ENCODE results near the gene POLR3F.
"Not testable (repeated sequence)": the region's sequence is repeated elsewhere in the genome, so short reads cannot be mapped to it uniquely, and the experiment has no call there.

Gene POLR3F

GRCh38 chr20:18507218-18508191 is 40.3 kb downstream of the POLR3F start, which contains the start of gene SEC23B:
TSS of gene SEC23B (plus strand) at chr20:18507940. CDS start at chr20:18510836, 2,896 bp downstream.
- peak; percentile 97 for DNase-seq

- DNase-seq: peak; percentile 48
These were observed 44.4 kb downstream of the POLR3F start for GRCh38 chr20:18511571-18511970.

- no peak for DNase-seq
These were observed 46.0 kb downstream of the POLR3F start for GRCh38 chr20:18513208-18513607.

- no peak for DNase-seq
These were observed 46.9 kb downstream of the POLR3F start for GRCh38 chr20:18514127-18514526.

GRCh38 chr20:18515973-18516372 is 48.8 kb downstream of the POLR3F start:
- no peak for DNase-seq

- DNase-seq: not testable (repeated sequence)
These were observed 54.9 kb downstream of the POLR3F start for GRCh38 chr20:18522066-18522465.

- DNase-seq: no peak
These were observed 55.9 kb downstream of the POLR3F start for GRCh38 chr20:18523066-18523465.

GRCh38 chr20:18524646-18525045 is 57.5 kb downstream of the POLR3F start:
- DNase-seq: peak; percentile 36

GRCh38 chr20:18526761-18527160 is 59.6 kb downstream of the POLR3F start:
- not testable (repeated sequence) for DNase-seq

GRCh38 chr20:18527339-18527738 is 60.1 kb downstream of the POLR3F start:
- DNase-seq: no peak

- DNase-seq: no peak
These were observed 60.6 kb downstream of the POLR3F start for GRCh38 chr20:18527836-18528235.

GRCh38 chr20:18529041-18529440 is 61.9 kb downstream of the POLR3F start:
- DNase-seq: no peak

GRCh38 chr20:18532626-18533025 is 65.4 kb downstream of the POLR3F start:
- no peak for DNase-seq

- no peak for DNase-seq
These were observed 66.3 kb downstream of the POLR3F start for GRCh38 chr20:18533491-18533890.

GRCh38 chr20:18533978-18534644 is 66.9 kb downstream of the POLR3F start:
- no peak for DNase-seq

Measured in suppressor macrophage treated with lipopolysaccharide for 4 hours (primary cell).